GM23338 (cell line): ENCODE results near the gene SNTB2.

ENCODE experiments used
- CREB1 ChIP-seq: fragments of 250-450 bp; sonication (Bioruptor Pico); IDR thresholded peaks from 2 replicates; pipeline ENCODE4 v1.5.0; 2020; ENCODE audit warnings: low read depth, mild to moderate bottlenecking, moderate library complexity
- ETS1 ChIP-seq: IDR thresholded peaks from 2 replicates; pipeline ENCODE4 v1.6.1; 2016; ENCODE audit warnings: antibody characterized with exemption
- EZH2 ChIP-seq: fragments of 200-600 bp; sonication (generic); IDR thresholded peaks from one replicate; pipeline ENCODE4 v1.8.0; 2017; ENCODE audit warnings: antibody characterized with exemption, mild to moderate bottlenecking, low read depth; ENCODE audit not compliant: unreplicated experiment
- EZH2phosphoT487 ChIP-seq: fragments of 200-600 bp; sonication (generic); IDR thresholded peaks from one replicate; pipeline ENCODE4 v1.8.1; 2018; ENCODE audit warnings: antibody characterized with exemption; ENCODE audit not compliant: unreplicated experiment
- JUNB ChIP-seq: IDR thresholded peaks from one replicate; pipeline ENCODE4 v1.6.1; 2016; ENCODE audit warnings: antibody characterized with exemption; ENCODE audit not compliant: unreplicated experiment
- NANOG ChIP-seq: IDR thresholded peaks from 2 replicates; pipeline ENCODE4 v1.6.1; 2016; ENCODE audit warnings: antibody characterized with exemption, borderline replicate concordance
- POLR2AphosphoS5 ChIP-seq: IDR thresholded peaks from 2 replicates; pipeline ENCODE4 v1.6.1; 2016; ENCODE audit warnings: antibody characterized with exemption, low read depth
- STAT1 ChIP-seq: IDR thresholded peaks from one replicate; pipeline ENCODE4 v1.6.1; 2016; ENCODE audit warnings: antibody characterized with exemption; ENCODE audit not compliant: unreplicated experiment
- ZNF114 ChIP-seq: fragments of 250-450 bp; sonication (Bioruptor Pico); IDR thresholded peaks from 2 replicates; pipeline ENCODE4 v1.5.0; 2020; ENCODE audit warnings: mild to moderate bottlenecking, moderate library complexity
- ZNF331 ChIP-seq: fragments of 250-450 bp; sonication (Bioruptor Pico); IDR thresholded peaks from 2 replicates; pipeline ENCODE4 v1.5.0; 2020; ENCODE audit warnings: low read depth, mild to moderate bottlenecking, moderate library complexity
- TF ChIP-seq, protein P1 (sequence below), 2 experiments: fragments of 200-600 bp in 1 of 2; sonication (generic) in 1 of 2; conservative IDR thresholded peaks; 2 replicates each; pipeline versions ENCODE4 v1.5.1 to v1.6.1; 2016 to 2017; ENCODE audit warnings: antibody characterized with exemption in 2 of 2, low read depth in 2 of 2, mild to moderate bottlenecking in 2 of 2, moderate library complexity in 1 of 2
- TF ChIP-seq, protein P2 (sequence below): IDR thresholded peaks from one replicate; pipeline ENCODE4 v1.6.1; 2018; ENCODE audit warnings: antibody characterized with exemption; ENCODE audit not compliant: unreplicated experiment

DNA sequence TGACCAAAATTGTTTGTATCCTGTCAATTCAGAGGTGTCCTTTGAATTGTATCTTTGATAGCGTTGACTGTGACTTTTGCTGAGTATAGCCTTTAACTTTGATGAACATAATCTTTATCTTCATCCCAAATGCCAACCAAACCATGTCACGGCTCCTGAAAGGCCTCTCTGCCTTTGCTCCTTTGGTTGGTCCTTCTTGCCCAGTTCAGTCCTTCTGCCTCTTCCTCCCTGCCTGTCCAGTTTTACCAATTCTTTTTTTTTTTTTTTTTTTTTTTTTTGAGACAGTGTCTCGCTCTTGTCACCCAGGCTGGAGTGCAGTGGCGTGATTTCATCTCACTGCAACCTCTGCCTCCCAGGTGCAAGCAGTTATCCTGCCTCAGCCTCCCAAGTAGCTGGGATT, 111.3 kb downstream of the SNTB2 start:
- TF ChIP-seq EZH2 (no peak), POLR2AphosphoS5 (no peak), STAT1 (no peak), JUNB (no peak), EZH2phosphoT487 (no peak), CREB1 (CRISPR knock-in tag) (no peak), ZNF331 (CRISPR knock-in tag) (no peak), NANOG (no peak), ZNF114 (CRISPR knock-in tag) (no peak), ETS1 (no peak)
- TF ChIP-seq, protein P1, sequence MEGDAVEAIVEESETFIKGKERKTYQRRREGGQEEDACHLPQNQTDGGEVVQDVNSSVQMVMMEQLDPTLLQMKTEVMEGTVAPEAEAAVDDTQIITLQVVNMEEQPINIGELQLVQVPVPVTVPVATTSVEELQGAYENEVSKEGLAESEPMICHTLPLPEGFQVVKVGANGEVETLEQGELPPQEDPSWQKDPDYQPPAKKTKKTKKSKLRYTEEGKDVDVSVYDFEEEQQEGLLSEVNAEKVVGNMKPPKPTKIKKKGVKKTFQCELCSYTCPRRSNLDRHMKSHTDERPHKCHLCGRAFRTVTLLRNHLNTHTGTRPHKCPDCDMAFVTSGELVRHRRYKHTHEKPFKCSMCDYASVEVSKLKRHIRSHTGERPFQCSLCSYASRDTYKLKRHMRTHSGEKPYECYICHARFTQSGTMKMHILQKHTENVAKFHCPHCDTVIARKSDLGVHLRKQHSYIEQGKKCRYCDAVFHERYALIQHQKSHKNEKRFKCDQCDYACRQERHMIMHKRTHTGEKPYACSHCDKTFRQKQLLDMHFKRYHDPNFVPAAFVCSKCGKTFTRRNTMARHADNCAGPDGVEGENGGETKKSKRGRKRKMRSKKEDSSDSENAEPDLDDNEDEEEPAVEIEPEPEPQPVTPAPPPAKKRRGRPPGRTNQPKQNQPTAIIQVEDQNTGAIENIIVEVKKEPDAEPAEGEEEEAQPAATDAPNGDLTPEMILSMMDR (conservative IDR thresholded peaks at IDR 0.05; ENCODE audit: low read depth in 2 of 2), result no peak
- TF ChIP-seq, protein P2, sequence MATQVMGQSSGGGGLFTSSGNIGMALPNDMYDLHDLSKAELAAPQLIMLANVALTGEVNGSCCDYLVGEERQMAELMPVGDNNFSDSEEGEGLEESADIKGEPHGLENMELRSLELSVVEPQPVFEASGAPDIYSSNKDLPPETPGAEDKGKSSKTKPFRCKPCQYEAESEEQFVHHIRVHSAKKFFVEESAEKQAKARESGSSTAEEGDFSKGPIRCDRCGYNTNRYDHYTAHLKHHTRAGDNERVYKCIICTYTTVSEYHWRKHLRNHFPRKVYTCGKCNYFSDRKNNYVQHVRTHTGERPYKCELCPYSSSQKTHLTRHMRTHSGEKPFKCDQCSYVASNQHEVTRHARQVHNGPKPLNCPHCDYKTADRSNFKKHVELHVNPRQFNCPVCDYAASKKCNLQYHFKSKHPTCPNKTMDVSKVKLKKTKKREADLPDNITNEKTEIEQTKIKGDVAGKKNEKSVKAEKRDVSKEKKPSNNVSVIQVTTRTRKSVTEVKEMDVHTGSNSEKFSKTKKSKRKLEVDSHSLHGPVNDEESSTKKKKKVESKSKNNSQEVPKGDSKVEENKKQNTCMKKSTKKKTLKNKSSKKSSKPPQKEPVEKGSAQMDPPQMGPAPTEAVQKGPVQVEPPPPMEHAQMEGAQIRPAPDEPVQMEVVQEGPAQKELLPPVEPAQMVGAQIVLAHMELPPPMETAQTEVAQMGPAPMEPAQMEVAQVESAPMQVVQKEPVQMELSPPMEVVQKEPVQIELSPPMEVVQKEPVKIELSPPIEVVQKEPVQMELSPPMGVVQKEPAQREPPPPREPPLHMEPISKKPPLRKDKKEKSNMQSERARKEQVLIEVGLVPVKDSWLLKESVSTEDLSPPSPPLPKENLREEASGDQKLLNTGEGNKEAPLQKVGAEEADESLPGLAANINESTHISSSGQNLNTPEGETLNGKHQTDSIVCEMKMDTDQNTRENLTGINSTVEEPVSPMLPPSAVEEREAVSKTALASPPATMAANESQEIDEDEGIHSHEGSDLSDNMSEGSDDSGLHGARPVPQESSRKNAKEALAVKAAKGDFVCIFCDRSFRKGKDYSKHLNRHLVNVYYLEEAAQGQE, result no peak
